ENCODE data around the gene MRI1. TPM values are rescaled to one million over a fixed set of nuclear protein-coding genes. Genes with fewer than 3 reads are reported as not detected.

Gene MRI1
- total RNA-seq (10 to 100 TPM; 46.4 to 52.3 TPM), polyA plus RNA-seq (10 to 100 TPM in 1 of 2 donors, 1 to 10 TPM in 1; 3.5 to 18.4 TPM)

GRCh38 chr19:13764101-13764807, at the start of gene MRI1:
MRI1 (plus strand) TSS chr19:13764522; CDS start chr19:13764589, 67 bp downstream.
- Histone ChIP-seq H3K4me3 (ENCODE audit: low read length in 2 of 2) (peak within 1 kb of the TSS; percentile 42 to 60), H3K9me3 (ENCODE audit: control insufficient read depth in 1 of 2, low read length in 2 of 2) (no peaks in the 10 kb centered on the region), H3K27ac (ENCODE audit: low read depth, low read length) (peak within 1 kb of the TSS; percentile 70), H3K4me1 (ENCODE audit: insufficient read depth, low read length) (peaks cover 16% of the 10 kb centered on the region), H3K36me3 (ENCODE audit: insufficient read depth, low read length) (peaks cover 7% of the 10 kb centered on the region), H3K27me3 (ENCODE audit: insufficient read depth, low read length) (no peaks in the 10 kb centered on the region)
- H3K27me3 Mint-ChIP-seq, result no peaks in the 10 kb centered on the region
- peak within 1 kb of the TSS; percentile 58 to 95 (median 93) for H3K27ac Mint-ChIP-seq
- intact Hi-C loops (cut with micrococcal nuclease), result no loop called here
- peak in 4 of 5 donors; percentile 44 to 57 (median 52) for DNase-seq
- ChIA-PET CTCF (ENCODE audit: partially characterized antibody) (interaction anchor here (0.6 to 1.5 kb wide), 5 partner anchors 20 to 99 kb away, joined by 3 to 5 read pairs (median 3); no protein-coding TSS in a partner anchor), POLR2A (ENCODE audit: partially characterized antibody) (interaction anchor here (0.9 to 2.8 kb wide), 9 partner anchors 10 to 373 kb away, joined by 3 to 27 read pairs (median 7); partner anchors contain the start of genes ASF1B, C19orf53 and ZSWIM4)
- peaks cover 13 to 27% (median 18%) of the 10 kb centered on the region in 4 donors for H3K4me1 Mint-ChIP-seq
- no peaks in the 10 kb centered on the region for H3K9me3 Mint-ChIP-seq
- H3K4me3 Mint-ChIP-seq, result peak within 1 kb of the TSS; percentile 83 to 91 (median 90)
- H3K36me3 Mint-ChIP-seq, result peaks cover 8 to 26% of the 10 kb centered on the region in 2 donors

- no peaks in the 10 kb centered on the region for H3K4me1 Mint-ChIP-seq
- no peak overlapping the region for H3K27ac Mint-ChIP-seq
- intact Hi-C loops (cut with micrococcal nuclease), result no loop called here
- H3K36me3 Mint-ChIP-seq, result peaks cover 0 to 7% of the 10 kb centered on the region in 2 donors
- H3K27me3 Mint-ChIP-seq, result peaks cover 11 to 19% of the 10 kb centered on the region in 2 donors
- POLR2A ChIA-PET (ENCODE audit: partially characterized antibody), result no interaction called here
- Histone ChIP-seq H3K27me3 (ENCODE audit: insufficient read depth, low read length) (no peaks in the 10 kb centered on the region), H3K36me3 (ENCODE audit: insufficient read depth, low read length) (no peaks in the 10 kb centered on the region), H3K27ac (ENCODE audit: low read depth, low read length) (no peak overlapping the region), H3K4me3 (ENCODE audit: low read length in 2 of 2) (no peak overlapping the region), H3K4me1 (ENCODE audit: insufficient read depth, low read length) (no peaks in the 10 kb centered on the region), H3K9me3 (ENCODE audit: control insufficient read depth in 1 of 2, low read length in 2 of 2) (no peaks in the 10 kb centered on the region)
- no peak overlapping the region for H3K4me3 Mint-ChIP-seq
- peaks cover 0 to 15% (median 8%) of the 10 kb centered on the region in 8 donors for H3K9me3 Mint-ChIP-seq
- CTCF ChIA-PET (ENCODE audit: partially characterized antibody), result no interaction called here
- no peak for DNase-seq
Observed at GRCh38 chr19:13717194-13717643, 47.1 kb upstream of the MRI1 start.

GRCh38 chr19:13718733-13719132, 45.6 kb upstream of the MRI1 start:
- peaks cover 0 to 12% (median 8%) of the 10 kb centered on the region in 8 donors for H3K9me3 Mint-ChIP-seq
- Histone ChIP-seq H3K9me3 (ENCODE audit: control insufficient read depth in 1 of 2, low read length in 2 of 2) (no peaks in the 10 kb centered on the region), H3K4me1 (ENCODE audit: insufficient read depth, low read length) (no peaks in the 10 kb centered on the region), H3K27me3 (ENCODE audit: insufficient read depth, low read length) (no peaks in the 10 kb centered on the region), H3K27ac (ENCODE audit: low read depth, low read length) (no peak overlapping the region), H3K4me3 (ENCODE audit: low read length in 2 of 2) (no peak overlapping the region), H3K36me3 (ENCODE audit: insufficient read depth, low read length) (no peaks in the 10 kb centered on the region)
- H3K4me1 Mint-ChIP-seq, result no peaks in the 10 kb centered on the region
- H3K36me3 Mint-ChIP-seq, result peaks cover 0 to 7% of the 10 kb centered on the region in 2 donors
- ChIA-PET CTCF (ENCODE audit: partially characterized antibody) (no interaction called here), POLR2A (ENCODE audit: partially characterized antibody) (no interaction called here)
- H3K27ac Mint-ChIP-seq, result no peak overlapping the region
- no peak overlapping the region for H3K4me3 Mint-ChIP-seq
- intact Hi-C loops (cut with micrococcal nuclease), result no loop called here
- peaks cover 5 to 17% of the 10 kb centered on the region in 2 donors for H3K27me3 Mint-ChIP-seq
- DNase-seq, result no peak

- Histone ChIP-seq H3K27ac (ENCODE audit: low read depth, low read length) (no peak overlapping the region), H3K9me3 (ENCODE audit: control insufficient read depth in 1 of 2, low read length in 2 of 2) (no peaks in the 10 kb centered on the region), H3K4me3 (ENCODE audit: low read length in 2 of 2) (no peak overlapping the region), H3K4me1 (ENCODE audit: insufficient read depth, low read length) (no peaks in the 10 kb centered on the region), H3K27me3 (ENCODE audit: insufficient read depth, low read length) (no peaks in the 10 kb centered on the region), H3K36me3 (ENCODE audit: insufficient read depth, low read length) (no peaks in the 10 kb centered on the region)
- no peak overlapping the region for H3K4me3 Mint-ChIP-seq
- no peak overlapping the region for H3K27ac Mint-ChIP-seq
- DNase-seq, result no peak
- intact Hi-C loops (cut with micrococcal nuclease), result loop anchor here (5.0 kb wide), 1 partner anchor 125 kb away; no protein-coding TSS in a partner anchor
- no peaks in the 10 kb centered on the region for H3K36me3 Mint-ChIP-seq
- CTCF ChIA-PET (ENCODE audit: partially characterized antibody), result no interaction called here
- no peaks in the 10 kb centered on the region for H3K9me3 Mint-ChIP-seq
- POLR2A ChIA-PET (ENCODE audit: partially characterized antibody), result no interaction called here
- no peaks in the 10 kb centered on the region for H3K4me1 Mint-ChIP-seq
- H3K27me3 Mint-ChIP-seq, result peaks cover 1 to 8% of the 10 kb centered on the region in 2 donors
Observed at GRCh38 chr19:13722146-13722545, 42.2 kb upstream of the MRI1 start.

GRCh38 chr19:13723206-13723605, 41.1 kb upstream of the MRI1 start:
- H3K9me3 Mint-ChIP-seq, result no peaks in the 10 kb centered on the region
- Histone ChIP-seq H3K4me3 (ENCODE audit: low read length in 2 of 2) (no peak overlapping the region), H3K9me3 (ENCODE audit: control insufficient read depth in 1 of 2, low read length in 2 of 2) (no peaks in the 10 kb centered on the region), H3K36me3 (ENCODE audit: insufficient read depth, low read length) (no peaks in the 10 kb centered on the region), H3K4me1 (ENCODE audit: insufficient read depth, low read length) (no peaks in the 10 kb centered on the region), H3K27ac (ENCODE audit: low read depth, low read length) (no peak overlapping the region), H3K27me3 (ENCODE audit: insufficient read depth, low read length) (no peaks in the 10 kb centered on the region)
- POLR2A ChIA-PET (ENCODE audit: partially characterized antibody), result no interaction called here
- H3K36me3 Mint-ChIP-seq, result no peaks in the 10 kb centered on the region
- no peak overlapping the region for H3K27ac Mint-ChIP-seq
- CTCF ChIA-PET (ENCODE audit: partially characterized antibody), result interaction anchor here (0.6 kb wide), 1 partner anchor 746 kb away, joined by 3 read pairs; no protein-coding TSS in a partner anchor
- intact Hi-C loops (cut with micrococcal nuclease), result loop anchor here (5.0 kb wide), 1 partner anchor 126 kb away; no protein-coding TSS in a partner anchor
- no peak overlapping the region for H3K4me3 Mint-ChIP-seq
- peaks cover 1 to 4% of the 10 kb centered on the region in 2 donors for H3K27me3 Mint-ChIP-seq
- no peak for DNase-seq
- H3K4me1 Mint-ChIP-seq, result no peaks in the 10 kb centered on the region

GRCh38 chr19:13726323-13726722, 38.0 kb upstream of the MRI1 start:
- ChIA-PET CTCF (ENCODE audit: partially characterized antibody) (no interaction called here), POLR2A (ENCODE audit: partially characterized antibody) (no interaction called here)
- H3K27ac ChIP-seq (ENCODE audit: low read depth, low read length), result no peak overlapping the region
- no peak for DNase-seq
- Mint-ChIP-seq H3K27ac (no peak overlapping the region), H3K4me3 (no peak overlapping the region), H3K36me3 (no peaks in the 10 kb centered on the region), H3K4me1 (peaks cover 3 to 11% (median 7%) of the 10 kb centered on the region in 4 donors), H3K27me3 (no peaks in the 10 kb centered on the region), H3K9me3 (no peaks in the 10 kb centered on the region)
- H3K9me3 ChIP-seq (ENCODE audit: control insufficient read depth in 1 of 2, low read length in 2 of 2), result no peaks in the 10 kb centered on the region
- H3K27me3 ChIP-seq (ENCODE audit: insufficient read depth, low read length), result no peaks in the 10 kb centered on the region
- no peaks in the 10 kb centered on the region for H3K36me3 ChIP-seq (ENCODE audit: insufficient read depth, low read length)
- intact Hi-C loops (cut with micrococcal nuclease), result no loop called here
- H3K4me1 ChIP-seq (ENCODE audit: insufficient read depth, low read length), result peaks cover 11% of the 10 kb centered on the region
- no peak overlapping the region for H3K4me3 ChIP-seq (ENCODE audit: low read length in 2 of 2)

- Mint-ChIP-seq H3K27ac (no peak overlapping the region), H3K4me3 (no peak overlapping the region), H3K27me3 (no peaks in the 10 kb centered on the region), H3K4me1 (peaks cover 6 to 19% (median 10%) of the 10 kb centered on the region in 4 donors), H3K36me3 (no peaks in the 10 kb centered on the region), H3K9me3 (no peaks in the 10 kb centered on the region)
- no peak overlapping the region for H3K27ac ChIP-seq (ENCODE audit: low read depth, low read length)
- POLR2A ChIA-PET (ENCODE audit: partially characterized antibody), result no interaction called here
- no peaks in the 10 kb centered on the region for H3K9me3 ChIP-seq (ENCODE audit: control insufficient read depth in 1 of 2, low read length in 2 of 2)
- H3K4me3 ChIP-seq (ENCODE audit: low read length in 2 of 2), result no peak overlapping the region
- no peak for DNase-seq
- intact Hi-C loops (cut with micrococcal nuclease), result no loop called here
- CTCF ChIA-PET (ENCODE audit: partially characterized antibody), result no interaction called here
- no peaks in the 10 kb centered on the region for H3K27me3 ChIP-seq (ENCODE audit: insufficient read depth, low read length)
- peaks cover 19% of the 10 kb centered on the region for H3K4me1 ChIP-seq (ENCODE audit: insufficient read depth, low read length)
- H3K36me3 ChIP-seq (ENCODE audit: insufficient read depth, low read length), result no peaks in the 10 kb centered on the region
Observed at GRCh38 chr19:13727798-13728197, 36.5 kb upstream of the MRI1 start.

All from CD4-positive, alpha-beta memory T cell (primary cell).